G401 (cell line): ENCODE data around the gene ZBTB8OS. TPM values are rescaled to one million over a fixed set of nuclear protein-coding genes. Genes with fewer than 3 reads are reported as not detected.
"Not testable (repeated sequence)": the region's sequence is repeated elsewhere in the genome, so short reads cannot be mapped to it uniquely, and the experiment has no call there.

Experiments
- DNase-seq: peaks from one replicate; pipeline ENCODE4 v3.0.0-alpha.2; 2015; ENCODE audit warnings: low spot score
- in situ Hi-C: cut with HindIII; loops from 2 replicates; pipeline ENCODE4 v1.10.0; 2016; ENCODE audit warnings: low sequenced_read_pairs, mixed read lengths
- total RNA-seq: library from RNA; depleted of rRNA; stranded (reverse); fragments of >200 nt; shearing (Covaris generic); gene quantifications from 2 replicates; pipeline ENCODE4 v1.2.3, GENCODE V29; 2014; rRNA removed

Gene ZBTB8OS
- 101 and 103 TPM in 2 replicates for total RNA-seq

GRCh38 chr1:32650248-32650751 is at the start of gene ZBTB8OS:
Gene ZBTB8OS, minus strand, starts transcription at chr1:32650550. Its CDS starts 21 bp downstream, at chr1:32650529.
- peak; percentile 97 for DNase-seq
- in situ Hi-C loops = no loop called here

GRCh38 chr1:32696996-32697395 is 46.6 kb upstream of the ZBTB8OS start:
- in situ Hi-C loops, DNase-seq: not testable (repeated sequence)

- in situ Hi-C loops = no loop called here
- DNase-seq = no peak
These were observed 45.7 kb upstream of the ZBTB8OS start for GRCh38 chr1:32696041-32696440.

GRCh38 chr1:32695098-32695904 is 45.0 kb upstream of the ZBTB8OS start:
- no peak for DNase-seq
- in situ Hi-C loops = no loop called here

- DNase-seq = no peak
- in situ Hi-C loops = no loop called here
These were observed 43.3 kb upstream of the ZBTB8OS start for GRCh38 chr1:32693455-32694174.

GRCh38 chr1:32686387-32686786 is 36.0 kb upstream of the ZBTB8OS start:
- in situ Hi-C loops = no loop called here

GRCh38 chr1:32685498-32685897 is 35.1 kb upstream of the ZBTB8OS start:
- in situ Hi-C loops = no loop called here
- no peak for DNase-seq

More at GRCh38 chr1:32686387-32686786, 36.0 kb upstream of the ZBTB8OS start:
- DNase-seq = no peak

- no peak for DNase-seq
- in situ Hi-C loops = no loop called here
These were observed 33.9 kb upstream of the ZBTB8OS start for GRCh38 chr1:32684167-32684811.

GRCh38 chr1:32683397-32683796 is 33.0 kb upstream of the ZBTB8OS start:
- no peak for DNase-seq
- in situ Hi-C loops = no loop called here

GRCh38 chr1:32681999-32682398 is 31.6 kb upstream of the ZBTB8OS start:
- no peak for DNase-seq
- in situ Hi-C loops = no loop called here

GRCh38 chr1:32681509-32681908 is 31.2 kb upstream of the ZBTB8OS start:
- peak; percentile 32 for DNase-seq
- in situ Hi-C loops = no loop called here

GRCh38 chr1:32680642-32681041 is 30.3 kb upstream of the ZBTB8OS start:
- in situ Hi-C loops = no loop called here
- DNase-seq = no peak

- in situ Hi-C loops, DNase-seq: not testable (repeated sequence)
These were observed 29.6 kb upstream of the ZBTB8OS start for GRCh38 chr1:32679993-32680392.

- no peak for DNase-seq
- in situ Hi-C loops = no loop called here
These were observed 26.6 kb upstream of the ZBTB8OS start for GRCh38 chr1:32676945-32677344.

- in situ Hi-C loops = not testable (repeated sequence)
These were observed 18.4 kb upstream of the ZBTB8OS start for GRCh38 chr1:32668716-32669115.

GRCh38 chr1:32666901-32667566 is 16.7 kb upstream of the ZBTB8OS start:
- DNase-seq = no peak
- in situ Hi-C loops = no loop called here

More at GRCh38 chr1:32668716-32669115, 18.4 kb upstream of the ZBTB8OS start:
- not testable (repeated sequence) for DNase-seq

GRCh38 chr1:32665915-32666314 is 15.6 kb upstream of the ZBTB8OS start:
- DNase-seq = no peak
- in situ Hi-C loops = no loop called here

- in situ Hi-C loops = no loop called here
- no peak for DNase-seq
These were observed 9.2 kb upstream of the ZBTB8OS start for GRCh38 chr1:32659581-32659980.
